ENCODE data around the gene RACGAP1.

GRCh38 chr12:49983892-49984291 is 41.4 kb downstream of the RACGAP1 start:
- TF ChIP-seq HDAC2 (IDR thresholded peaks at IDR 0.05; ENCODE audit: borderline replicate concordance in 1 of 2, low read depth in 2 of 2, low read length in 2 of 2) (no peak), POLR2A (IDR thresholded peaks at IDR 0.05; ENCODE audit: control extremely low read depth in 1 of 2, low read depth in 2 of 2, low read length in 2 of 2) (no peak), ATF2 (IDR thresholded peaks at IDR 0.05; ENCODE audit: low read length) (no peak)
